WTC11 (cell line): ENCODE measurements around the gene NDUFC2. TPM values are rescaled to one million over a fixed set of nuclear protein-coding genes. Genes with fewer than 3 reads are reported as not detected.
"Not testable (repeated sequence)": the region's sequence is repeated elsewhere in the genome, so short reads cannot be mapped to it uniquely, and the experiment has no call there.

Experiments used
- ATAC-seq: fragments of 200-7000 bp; cut with Tn5 transposase; 2 replicates; pipeline ENCODE4 v1.10.0; 2021; ENCODE audit warnings: mild to moderate bottlenecking, moderate library complexity
- CTCF ChIA-PET: fragments of 300-600 bp; sonication (Branson Sonifier 250); formaldehyde crosslinking; loops from one replicate; lab custom pipeline; 2021; ENCODE audit warnings: antibody characterized with exemption; lab: Charles Lee
- POLR2A ChIA-PET: fragments of 350-600 bp; sonication (Branson Sonifier 250); formaldehyde crosslinking; loops from one replicate; lab custom pipeline; 2021; ENCODE audit warnings: antibody characterized with exemption; lab: Charles Lee
- DNase-seq: peaks from one replicate; pipeline ENCODE4 v3.0.0; 2021; ENCODE audit warnings: low spot score
- H3K27ac Mint-ChIP-seq: 2 replicates; pipeline ENCODE4 v1.8.0; 2021; ENCODE audit warnings: mixed read lengths
- H3K27me3 Mint-ChIP-seq: 2 replicates; pipeline ENCODE4 v1.8.0; 2021; ENCODE audit warnings: low read depth, mild to moderate bottlenecking, moderate library complexity, mixed read lengths
- H3K36me3 Mint-ChIP-seq: 2 replicates; pipeline ENCODE4 v1.8.0; 2021; ENCODE audit warnings: mixed read lengths
- H3K4me1 Mint-ChIP-seq: 2 replicates; pipeline ENCODE4 v1.8.0; 2022; ENCODE audit warnings: mixed read lengths
- H3K4me3 Mint-ChIP-seq: 2 replicates; pipeline ENCODE4 v1.8.0; 2021; ENCODE audit warnings: mild to moderate bottlenecking, moderate library complexity, mixed read lengths
- H3K9me3 Mint-ChIP-seq: 2 replicates; pipeline ENCODE4 v1.8.0; 2021; ENCODE audit warnings: mixed read lengths
- JAZF1 ChIP-seq: fragments of 250-450 bp; sonication (Bioruptor Pico); IDR thresholded peaks from 2 replicates; pipeline ENCODE4 v1.9.0; 2021; ENCODE audit warnings: moderate library complexity, mild to moderate bottlenecking, inconsistent platforms
- KAT7 ChIP-seq: sonication (generic); formaldehyde crosslinking; IDR thresholded peaks from 2 replicates; pipeline ENCODE4 v1.8.1; 2023; ENCODE audit warnings: missing genetic modification reagents, mild to moderate bottlenecking, borderline replicate concordance
- NFATC4 ChIP-seq: fragments of 250-450 bp; sonication (Bioruptor Pico); IDR thresholded peaks from 2 replicates; pipeline ENCODE4 v1.9.0; 2021; ENCODE audit warnings: mild to moderate bottlenecking
- SMAD3 ChIP-seq: sonication (generic); formaldehyde crosslinking; IDR thresholded peaks from 2 replicates; pipeline ENCODE4 v1.8.0; 2022; ENCODE audit warnings: missing genetic modification reagents, mild to moderate bottlenecking, borderline replicate concordance
- TCF7 ChIP-seq: sonication (generic); formaldehyde crosslinking; IDR thresholded peaks from 2 replicates; pipeline ENCODE4 v1.8.0; 2022; ENCODE audit warnings: mild to moderate bottlenecking, low read depth, missing genetic modification reagents, moderate library complexity
- ZNF138 ChIP-seq: sonication (generic); formaldehyde crosslinking; conservative IDR thresholded peaks from 2 replicates; pipeline ENCODE4 v1.8.1; 2022; ENCODE audit warnings: mild to moderate bottlenecking, moderate library complexity, missing genetic modification reagents
- ZNF416 ChIP-seq: fragments of 250-450 bp; sonication (Bioruptor Pico); IDR thresholded peaks from 2 replicates; pipeline ENCODE4 v1.9.0; 2021; ENCODE audit warnings: mild to moderate bottlenecking, inconsistent platforms
- ZNF423 ChIP-seq: fragments of 250-450 bp; sonication (Bioruptor Pico); IDR thresholded peaks from 2 replicates; pipeline ENCODE4 v2.1.2; 2022; ENCODE audit warnings: mild to moderate bottlenecking, moderate library complexity
- total RNA-seq: library from RNA; stranded (reverse); gene quantifications from 3 replicates; pipeline ENCODE4 v1.2.3, GENCODE V29; 2021
- TF ChIP-seq, protein P1 (sequence below): sonication (generic); formaldehyde crosslinking; IDR thresholded peaks from 2 replicates; pipeline ENCODE4 v1.8.1; 2023; ENCODE audit warnings: mild to moderate bottlenecking, moderate library complexity, missing genetic modification reagents
- TF ChIP-seq, protein P2 (sequence below): sonication (generic); formaldehyde crosslinking; IDR thresholded peaks from 2 replicates; pipeline ENCODE4 v1.8.0; 2022; ENCODE audit warnings: missing genetic modification reagents
- TF ChIP-seq, protein P3 (sequence below): sonication (generic); formaldehyde crosslinking; conservative IDR thresholded peaks from 2 replicates; pipeline ENCODE4 v1.8.1; 2022; ENCODE audit warnings: mild to moderate bottlenecking, missing genetic modification reagents

Gene NDUFC2
- total RNA-seq, 1 experiment from 2014 or later: 215 TPM

DNA sequence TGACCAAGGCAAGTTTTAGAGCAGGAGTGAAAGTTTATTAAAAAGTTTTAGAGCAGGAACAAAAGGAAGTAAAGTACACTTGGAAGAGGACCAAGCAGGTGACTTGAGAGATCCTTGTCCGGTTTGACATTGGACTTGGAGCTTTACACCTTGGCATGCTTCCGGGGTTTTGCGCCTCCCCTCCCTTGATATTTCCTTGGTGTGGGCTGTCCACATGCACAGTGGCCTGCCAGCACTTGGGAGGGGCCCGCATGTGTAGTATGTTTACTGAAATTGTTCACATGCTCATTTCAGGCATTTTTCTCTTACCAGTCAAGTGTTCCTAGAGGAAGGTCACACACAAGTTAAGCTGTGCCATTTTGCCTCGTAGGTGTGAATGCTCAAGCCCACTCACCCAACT is 35.0 kb downstream of the NDUFC2 start:
- Mint-ChIP-seq H3K27me3 (peaks cover 23% of the 10 kb centered on the region), H3K9me3 (peaks cover 4% of the 10 kb centered on the region; the same call in 1 of the 2 replicates), H3K4me3 (no peak overlapping the region), H3K27ac (no peak overlapping the region), H3K36me3 (no peaks in the 10 kb centered on the region; the same call in 1 of the 2 replicates), H3K4me1 (peaks cover 22% of the 10 kb centered on the region)
- ATAC-seq: no peak
- ChIA-PET POLR2A (interaction anchor here (0.6 kb wide), 1 partner anchor 12 kb away, joined by 6 read pairs; no protein-coding TSS in a partner anchor), CTCF (interaction anchor here (0.6 to 4.2 kb wide), 6 partner anchors 11 to 520 kb away, joined by 3 to 46 read pairs (median 7); partner anchors contain the start of genes INTS4 and NDUFC2)
- no peak for DNase-seq
- TF ChIP-seq SMAD3 (CRISPR knock-in tag) (no peak), NFATC4 (CRISPR knock-in tag) (no peak), ZNF423 (CRISPR knock-in tag) (no peak), KAT7 (CRISPR knock-in tag) (no peak), TCF7 (CRISPR knock-in tag) (no peak), JAZF1 (no peak), ZNF138 (CRISPR knock-in tag) (no peak), ZNF416 (no peak)
- TF ChIP-seq, protein P1, sequence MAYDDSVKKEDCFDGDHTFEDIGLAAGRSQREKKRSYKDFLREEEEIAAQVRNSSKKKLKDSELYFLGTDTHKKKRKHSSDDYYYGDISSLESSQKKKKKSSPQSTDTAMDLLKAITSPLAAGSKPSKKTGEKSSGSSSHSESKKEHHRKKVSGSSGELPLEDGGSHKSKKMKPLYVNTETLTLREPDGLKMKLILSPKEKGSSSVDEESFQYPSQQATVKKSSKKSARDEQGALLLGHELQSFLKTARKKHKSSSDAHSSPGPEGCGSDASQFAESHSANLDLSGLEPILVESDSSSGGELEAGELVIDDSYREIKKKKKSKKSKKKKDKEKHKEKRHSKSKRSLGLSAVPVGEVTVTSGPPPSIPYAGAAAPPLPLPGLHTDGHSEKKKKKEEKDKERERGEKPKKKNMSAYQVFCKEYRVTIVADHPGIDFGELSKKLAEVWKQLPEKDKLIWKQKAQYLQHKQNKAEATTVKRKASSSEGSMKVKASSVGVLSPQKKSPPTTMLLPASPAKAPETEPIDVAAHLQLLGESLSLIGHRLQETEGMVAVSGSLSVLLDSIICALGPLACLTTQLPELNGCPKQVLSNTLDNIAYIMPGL: no peak

DNA sequence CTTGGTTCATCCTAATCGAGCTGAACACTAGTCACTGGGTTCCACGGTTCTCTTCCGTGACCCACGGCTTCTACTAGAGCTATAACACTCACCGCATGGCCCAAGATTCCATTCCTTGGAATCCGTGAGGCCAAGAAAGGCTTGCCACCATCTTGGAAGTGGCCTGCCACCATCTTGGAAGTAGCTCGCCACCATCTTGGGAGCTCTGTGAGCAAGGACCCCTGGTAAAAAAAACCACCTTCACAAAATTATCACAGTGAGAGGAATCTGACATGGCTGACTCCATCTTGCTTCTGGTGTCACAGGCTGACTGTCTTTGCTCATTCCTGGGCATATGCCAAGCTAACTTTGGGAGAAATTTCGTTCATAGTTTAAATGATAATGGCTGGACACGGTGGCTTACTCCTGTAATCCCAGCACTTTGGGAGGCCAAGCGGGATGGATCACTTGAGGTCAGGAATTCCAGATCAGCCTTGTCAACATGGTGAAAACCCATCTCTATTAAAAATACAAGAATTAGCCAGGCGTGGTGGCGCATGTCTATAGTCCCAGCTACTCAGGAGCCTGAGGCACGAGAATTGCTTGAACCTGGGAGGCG is 37.7 kb downstream of the NDUFC2 start:
- H3K36me3 Mint-ChIP-seq: no peaks in the 10 kb centered on the region; the same call in 1 of the 2 replicates
- CTCF ChIA-PET: interaction anchor here (0.8 to 1.2 kb wide), 2 partner anchors 21 to 48 kb away, joined by 3 to 12 read pairs; no protein-coding TSS in a partner anchor

DNA sequence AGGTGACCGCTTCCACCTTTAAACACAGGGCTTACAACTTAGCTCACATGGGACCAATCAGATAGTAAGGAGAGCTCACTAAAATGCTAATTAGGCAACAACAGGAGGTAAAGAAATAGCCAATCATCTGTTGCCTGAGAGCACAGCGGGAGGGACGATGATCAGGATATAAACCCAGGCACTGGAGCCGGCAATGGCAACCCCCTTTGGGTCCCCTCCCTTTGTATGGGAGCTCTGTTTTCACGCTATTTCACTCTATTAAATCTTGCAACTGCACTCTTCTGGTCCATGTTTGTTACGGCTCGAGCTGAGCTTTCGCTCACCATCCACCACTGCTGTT is 38.3 kb downstream of the NDUFC2 start:
- CTCF ChIA-PET: interaction anchor here (0.8 to 1.7 kb wide), 5 partner anchors 10 to 47 kb away, joined by 3 to 12 read pairs (median 4); no protein-coding TSS in a partner anchor
- not testable (repeated sequence) for ATAC-seq, H3K9me3 Mint-ChIP-seq, H3K36me3 Mint-ChIP-seq, H3K4me3 Mint-ChIP-seq, DNase-seq
- Mint-ChIP-seq H3K27ac (peak overlapping the region; percentile 44; the same call in 1 of the 2 replicates), H3K4me1 (peaks cover 21% of the 10 kb centered on the region), H3K27me3 (peaks cover 23% of the 10 kb centered on the region)
- TF ChIP-seq, protein P2, sequence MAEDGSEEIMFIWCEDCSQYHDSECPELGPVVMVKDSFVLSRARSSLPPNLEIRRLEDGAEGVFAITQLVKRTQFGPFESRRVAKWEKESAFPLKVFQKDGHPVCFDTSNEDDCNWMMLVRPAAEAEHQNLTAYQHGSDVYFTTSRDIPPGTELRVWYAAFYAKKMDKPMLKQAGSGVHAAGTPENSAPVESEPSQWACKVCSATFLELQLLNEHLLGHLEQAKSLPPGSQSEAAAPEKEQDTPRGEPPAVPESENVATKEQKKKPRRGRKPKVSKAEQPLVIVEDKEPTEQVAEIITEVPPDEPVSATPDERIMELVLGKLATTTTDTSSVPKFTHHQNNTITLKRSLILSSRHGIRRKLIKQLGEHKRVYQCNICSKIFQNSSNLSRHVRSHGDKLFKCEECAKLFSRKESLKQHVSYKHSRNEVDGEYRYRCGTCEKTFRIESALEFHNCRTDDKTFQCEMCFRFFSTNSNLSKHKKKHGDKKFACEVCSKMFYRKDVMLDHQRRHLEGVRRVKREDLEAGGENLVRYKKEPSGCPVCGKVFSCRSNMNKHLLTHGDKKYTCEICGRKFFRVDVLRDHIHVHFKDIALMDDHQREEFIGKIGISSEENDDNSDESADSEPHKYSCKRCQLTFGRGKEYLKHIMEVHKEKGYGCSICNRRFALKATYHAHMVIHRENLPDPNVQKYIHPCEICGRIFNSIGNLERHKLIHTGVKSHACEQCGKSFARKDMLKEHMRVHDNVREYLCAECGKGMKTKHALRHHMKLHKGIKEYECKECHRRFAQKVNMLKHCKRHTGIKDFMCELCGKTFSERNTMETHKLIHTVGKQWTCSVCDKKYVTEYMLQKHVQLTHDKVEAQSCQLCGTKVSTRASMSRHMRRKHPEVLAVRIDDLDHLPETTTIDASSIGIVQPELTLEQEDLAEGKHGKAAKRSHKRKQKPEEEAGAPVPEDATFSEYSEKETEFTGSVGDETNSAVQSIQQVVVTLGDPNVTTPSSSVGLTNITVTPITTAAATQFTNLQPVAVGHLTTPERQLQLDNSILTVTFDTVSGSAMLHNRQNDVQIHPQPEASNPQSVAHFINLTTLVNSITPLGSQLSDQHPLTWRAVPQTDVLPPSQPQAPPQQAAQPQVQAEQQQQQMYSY: peak; percentile 75; the same call in 1 of the 2 replicates
- POLR2A ChIA-PET: interaction anchor here (0.6 to 1.7 kb wide), 2 partner anchors 47 to 784 kb away, joined by 4 to 5 read pairs; partner anchors contain the start of gene INTS4

More for the DNA sequence above, 37.7 kb downstream of the NDUFC2 start:
- DNase-seq (no peak), ATAC-seq (no peak)
- POLR2A ChIA-PET: interaction anchor here (1.7 kb wide), 1 partner anchor 47 kb away, joined by 4 read pairs; the partner anchor contains the start of gene INTS4
- Mint-ChIP-seq H3K4me3 (no peak overlapping the region), H3K9me3 (peaks cover 4% of the 10 kb centered on the region; the same call in 1 of the 2 replicates), H3K4me1 (peaks cover 22% of the 10 kb centered on the region), H3K27me3 (peaks cover 23% of the 10 kb centered on the region), H3K27ac (peak overlapping the region; percentile 44; the same call in 1 of the 2 replicates)
- TF ChIP-seq, protein P3, sequence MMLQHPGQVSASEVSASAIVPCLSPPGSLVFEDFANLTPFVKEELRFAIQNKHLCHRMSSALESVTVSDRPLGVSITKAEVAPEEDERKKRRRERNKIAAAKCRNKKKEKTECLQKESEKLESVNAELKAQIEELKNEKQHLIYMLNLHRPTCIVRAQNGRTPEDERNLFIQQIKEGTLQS: no peak
